Measurements from ENCODE around the gene ITPKB. TPM values are rescaled to one million over a fixed set of nuclear protein-coding genes. Genes with fewer than 3 reads are reported as not detected.

The ITPKB gene
- polyA plus RNA-seq, 1 of the 3 experiments (the other 2 are of a cell fraction) = 2.4 TPM

- Histone ChIP-seq H2AFZ (ENCODE audit: low read depth) (no peak overlapping the region), H3K27me3 (ENCODE audit: insufficient read depth) (no peaks in the 10 kb centered on the region), H3F3A (replicated peaks; ENCODE audit: insufficient read depth) (no peaks in the 10 kb centered on the region), H3K4me1 (ENCODE audit: control insufficient read depth in 1 of 2, insufficient read depth in 2 of 2, low read depth in 1 of 2, low read length in 1 of 2) (peaks cover 7 to 10% of the 10 kb centered on the region in 2 experiments; a peak in 2 of 4 replicates), H3K27ac (ENCODE audit: low read depth in 2 of 2, low read length in 1 of 2) (no peak overlapping the region), H3K79me2 (ENCODE audit: insufficient read depth) (no peaks in the 10 kb centered on the region), H3K9me3 (no peaks in the 10 kb centered on the region), H3K9me2 (no peaks in the 10 kb centered on the region), H3K9ac (no peak overlapping the region), H4K20me1 (ENCODE audit: insufficient read depth) (no peaks in the 10 kb centered on the region), H3K4me2 (no peak overlapping the region), H3K4me3 (ENCODE audit: low read depth in 2 of 2, low read length in 1 of 2) (no peak overlapping the region), H3K36me3 (replicated peaks in 1 of 2; ENCODE audit: control insufficient read depth in 1 of 2, insufficient read depth in 2 of 2, low read length in 1 of 2) (no peaks in the 10 kb centered on the region)
- CTCF ChIA-PET = interaction anchor here (1.0 to 2.6 kb wide), 5 partner anchors 9 to 178 kb away, joined by 3 to 11 read pairs (median 4); no protein-coding TSS in a partner anchor
- no peak for DNase-seq
- WGBS (ENCODE audit: low lambda C conversion rate) = 87% methylated on average over 9 of the region's 11 CpGs
- no peak for TF ChIP-seq RAD21 (IDR thresholded peaks at IDR 0.05; ENCODE audit: low read length)
- TF ChIP-seq YY1 (IDR thresholded peaks at IDR 0.05; ENCODE audit: low read depth) = no peak
- no peak for TF ChIP-seq TAF1 (IDR thresholded peaks at IDR 0.05; ENCODE audit: borderline replicate concordance, low read depth, low read length)
- no peak for TF ChIP-seq MEF2A (IDR thresholded peaks at IDR 0.05; ENCODE audit: borderline replicate concordance, low read depth)
- no peak for TF ChIP-seq JUND (IDR thresholded peaks at IDR 0.05)
- no peak for TF ChIP-seq RFX5 (IDR thresholded peaks at IDR 0.05; ENCODE audit: low read length)
- TF ChIP-seq CTCF (IDR thresholded peaks at IDR 0.05) = no peak
- no peak for TF ChIP-seq GABPA (IDR thresholded peaks at IDR 0.05; ENCODE audit: low read depth)
- TF ChIP-seq NFIC (IDR thresholded peaks at IDR 0.05; ENCODE audit: borderline replicate concordance) = no peak
- TF ChIP-seq USF1 (IDR thresholded peaks at IDR 0.05; ENCODE audit: borderline replicate concordance, low read depth) = no peak
- TF ChIP-seq ZBTB33 (IDR thresholded peaks at IDR 0.05; ENCODE audit: borderline replicate concordance, low read depth) = no peak
- no peak for TF ChIP-seq MXI1 (IDR thresholded peaks at IDR 0.05; ENCODE audit: low read depth, low read length)
- TF ChIP-seq SMC3 (IDR thresholded peaks at IDR 0.05; ENCODE audit: low read depth, low read length) = no peak
- no peak for TF ChIP-seq POLR2AphosphoS5 (IDR thresholded peaks at IDR 0.05; ENCODE audit: low read depth, low read length)
- TF ChIP-seq NRF1 (IDR thresholded peaks at IDR 0.05; ENCODE audit: low read depth, low read length) = no peak
- POLR2A ChIA-PET = no interaction called here
These were observed 88.7 kb downstream of the ITPKB start for GRCh38 chr1:226650236-226650841.
